OCI-LY1 (cell line): ENCODE measurements around the gene IHH.

Source experiments
- H2AFZ ChIP-seq: fragments of 200-600 bp; sonication (generic), shearing (Covaris generic); 2 replicates; pipeline ENCODE4 v1.6.0; 2014; ENCODE audit warnings: antibody characterized with exemption, mild to moderate bottlenecking, low read length
- H3F3A ChIP-seq: fragments of 200-600 bp; sonication (generic), shearing (Covaris generic); 2 replicates; pipeline ENCODE4 v1.6.0; 2014; ENCODE audit warnings: mild to moderate bottlenecking, antibody characterized with exemption, low read length, moderate library complexity; ENCODE audit not compliant: insufficient read depth
- H3K27ac ChIP-seq: fragments of 200-600 bp; sonication (generic); 2 replicates; pipeline ENCODE4 v1.5.1; 2014; ENCODE audit warnings: low read length, mixed run types, mild to moderate bottlenecking, low read depth; ENCODE audit not compliant: poor library complexity, severe bottlenecking
- H3K27me3 ChIP-seq: fragments of 200-600 bp; sonication (generic); 2 replicates; pipeline ENCODE4 v1.6.0; 2014; ENCODE audit warnings: antibody characterized with exemption, mild to moderate bottlenecking, low read length, moderate library complexity; ENCODE audit not compliant: insufficient read depth
- H3K36me3 ChIP-seq: fragments of 200-600 bp; sonication (generic); 2 replicates; pipeline ENCODE4 v1.6.1; 2014; ENCODE audit warnings: mild to moderate bottlenecking, antibody characterized with exemption, low read length, moderate library complexity, mixed read lengths; ENCODE audit not compliant: insufficient read depth
- H3K4me1 ChIP-seq: fragments of 200-600 bp; sonication (generic); 2 replicates; pipeline ENCODE4 v1.5.1; 2014; ENCODE audit warnings: mild to moderate bottlenecking, low read length, moderate library complexity; ENCODE audit not compliant: insufficient read depth, severe bottlenecking
- H3K4me2 ChIP-seq: fragments of 200-600 bp; sonication (generic), shearing (Covaris generic); 2 replicates; pipeline ENCODE4 v1.6.1; 2014; ENCODE audit warnings: low read length
- H3K4me3 ChIP-seq: fragments of 200-600 bp; sonication (generic); 2 replicates; pipeline ENCODE4 v1.5.1; 2014; ENCODE audit warnings: low read length, low read depth, mild to moderate bottlenecking, mixed read lengths; ENCODE audit not compliant: poor library complexity, severe bottlenecking
- H3K79me2 ChIP-seq: fragments of 200-600 bp; shearing (Covaris generic); 2 replicates; pipeline ENCODE4 v1.6.1; 2016; ENCODE audit warnings: mixed run types, low read length, mixed read lengths; ENCODE audit not compliant: insufficient read depth
- H3K9ac ChIP-seq: fragments of 200-600 bp; sonication (generic), shearing (Covaris generic); 2 replicates; pipeline ENCODE4 v1.6.1; 2014; ENCODE audit warnings: mild to moderate bottlenecking, low read length, mixed read lengths
- H3K9me2 ChIP-seq: fragments of 200-600 bp; sonication (generic), shearing (Covaris generic); 2 replicates; pipeline ENCODE4 v1.6.1; 2014; ENCODE audit warnings: low read depth, mild to moderate bottlenecking, low read length, mixed read lengths
- H3K9me3 ChIP-seq: fragments of 200-600 bp; shearing (Covaris generic); 2 replicates; pipeline ENCODE4 v1.6.1; 2014; ENCODE audit warnings: low read length, mixed read lengths
- H4K20me1 ChIP-seq: fragments of 200-600 bp; sonication (generic), shearing (Covaris generic); 2 replicates; pipeline ENCODE4 v1.6.0; 2016; ENCODE audit warnings: mild to moderate bottlenecking, low read length; ENCODE audit not compliant: insufficient read depth
- CTCF ChIP-seq: fragments of 200-600 bp; sonication (generic), shearing (Covaris generic); IDR thresholded peaks from 2 replicates; pipeline ENCODE4 v1.5.1; 2017; ENCODE audit warnings: mild to moderate bottlenecking, antibody characterized with exemption, low read length, moderate library complexity, mixed read lengths
- EZH2 ChIP-seq: fragments of 200-600 bp; sonication (generic), shearing (Covaris generic); IDR thresholded peaks from 2 replicates; pipeline ENCODE4 v1.8.0; 2017; ENCODE audit warnings: borderline replicate concordance, mixed run types, mild to moderate bottlenecking, antibody characterized with exemption, low read length, moderate library complexity, mixed read lengths

The IHH gene

GRCh38 chr2:219029829-219030165, 30.9 kb downstream of the IHH start:
- Histone ChIP-seq H3K79me2 (no peaks in the 10 kb centered on the region), H3K36me3 (no peaks in the 10 kb centered on the region), H3K9me2 (no peaks in the 10 kb centered on the region), H3K9me3 (no peaks in the 10 kb centered on the region), H3K27ac (no peak overlapping the region), H4K20me1 (no peaks in the 10 kb centered on the region), H2AFZ (no peak overlapping the region), H3F3A (no peaks in the 10 kb centered on the region; the same call in 1 of the 2 replicates), H3K27me3 (peaks cover 5% of the 10 kb centered on the region; the same call in 1 of the 2 replicates), H3K9ac (no peak overlapping the region), H3K4me2 (no peak overlapping the region), H3K4me1 (no peaks in the 10 kb centered on the region), H3K4me3 (no peak overlapping the region)
- TF ChIP-seq EZH2 (no peak), CTCF (peak; percentile 90)

- Histone ChIP-seq H2AFZ (no peak overlapping the region), H3K4me1 (no peaks in the 10 kb centered on the region), H3K9ac (no peak overlapping the region), H3K79me2 (no peaks in the 10 kb centered on the region), H3F3A (no peaks in the 10 kb centered on the region; the same call in 1 of the 2 replicates), H3K27ac (no peak overlapping the region), H3K27me3 (peaks cover 5% of the 10 kb centered on the region; the same call in 1 of the 2 replicates), H3K9me2 (no peaks in the 10 kb centered on the region), H3K4me3 (no peak overlapping the region), H3K9me3 (no peaks in the 10 kb centered on the region), H3K4me2 (no peak overlapping the region), H4K20me1 (no peaks in the 10 kb centered on the region), H3K36me3 (no peaks in the 10 kb centered on the region)
- no peak for TF ChIP-seq EZH2
- no peak for TF ChIP-seq CTCF
Measured at GRCh38 chr2:219028996-219029828, 31.5 kb downstream of the IHH start.

- H4K20me1 ChIP-seq, result no peaks in the 10 kb centered on the region
- H3K9me2 ChIP-seq, result no peaks in the 10 kb centered on the region
- no peak overlapping the region for H2AFZ ChIP-seq
- no peak overlapping the region for H3K27ac ChIP-seq
- no peak overlapping the region for H3K9ac ChIP-seq
- H3K27me3 ChIP-seq, result peaks cover 5% of the 10 kb centered on the region; the same call in 1 of the 2 replicates
- H3K9me3 ChIP-seq, result no peaks in the 10 kb centered on the region
- H3F3A ChIP-seq, result no peaks in the 10 kb centered on the region
- H3K4me1 ChIP-seq, result no peaks in the 10 kb centered on the region
- no peaks in the 10 kb centered on the region for H3K36me3 ChIP-seq
- H3K4me3 ChIP-seq, result no peak overlapping the region
- H3K79me2 ChIP-seq, result no peaks in the 10 kb centered on the region
- H3K4me2 ChIP-seq, result no peak overlapping the region
- no peak for TF ChIP-seq CTCF
- no peak for TF ChIP-seq EZH2
Measured at GRCh38 chr2:219028141-219028540, 32.6 kb downstream of the IHH start.
